ENCODE results near the gene METTL5. TPM values are rescaled to one million over a fixed set of nuclear protein-coding genes. Genes with fewer than 3 reads are reported as not detected.

METTL5 gene
- total RNA-seq, 1 experiment from 2014 or later = 103 TPM

DNA sequence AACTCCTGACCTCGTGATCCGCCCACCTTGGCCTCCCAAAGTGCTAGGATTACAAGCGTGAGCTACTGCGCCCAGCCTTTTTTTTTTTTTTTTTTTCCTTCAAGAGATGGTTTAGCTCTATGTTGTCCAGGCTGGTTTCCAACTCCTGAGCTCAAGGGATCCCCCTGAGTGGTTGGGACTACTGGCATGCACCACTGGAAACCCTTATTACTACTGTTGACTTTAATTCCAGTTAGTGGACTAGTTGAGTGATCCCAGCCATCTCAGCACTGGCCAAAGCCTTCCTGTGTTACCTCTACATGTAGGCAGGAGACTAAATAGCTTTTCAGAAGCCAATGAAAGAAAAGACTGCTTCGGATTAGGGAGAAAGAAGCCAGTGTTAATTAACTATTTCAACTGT lies 34.1 kb downstream of the METTL5 start:
- ChIA-PET POLR2A (interaction anchor here (1.0 kb wide), 1 partner anchor 9 kb away, joined by 7 read pairs; the partner anchor contains the start of gene SSB), CTCF (interaction anchor here (1.2 kb wide), 1 partner anchor 338 kb away, joined by 5 read pairs; no protein-coding TSS in a partner anchor), RAD21 (ENCODE audit: low non-redundant PET in 1 of 2, low total read pairs in 2 of 2, uncharacterized antibody in 2 of 2, unreplicated experiment in 2 of 2) (interaction anchor here in 1 of 2 experiments (0.7 kb wide), 1 partner anchor 19 kb away, joined by 3 read pairs; no protein-coding TSS in a partner anchor)
- Histone ChIP-seq H3K4me1 (ENCODE audit: control insufficient read depth in 1 of 2, insufficient read depth in 2 of 2, low read length in 2 of 2) (peaks cover 0 to 10% of the 10 kb centered on the region in 2 experiments; a peak in 2 of 4 replicates), H3K27ac (ENCODE audit: low read depth, low read length) (no peak overlapping the region), H3K9ac (ENCODE audit: low read length) (no peak overlapping the region), H3K4me3 (replicated peaks in 1 of 2; ENCODE audit: low read depth in 1 of 2, low read length in 2 of 2) (no peak overlapping the region), H2AFZ (ENCODE audit: low read depth, low read length, poor library complexity, severe bottlenecking) (no peak overlapping the region), H3K9me2 (ENCODE audit: insufficient read depth) (no peaks in the 10 kb centered on the region), H3K27me3 (ENCODE audit: insufficient read depth, low read length) (no peaks in the 10 kb centered on the region), H3K79me2 (ENCODE audit: insufficient read depth, low read length) (no peaks in the 10 kb centered on the region), H3K36me3 (ENCODE audit: control insufficient read depth in 1 of 2, insufficient read depth in 2 of 2, low read length in 2 of 2) (no peaks in the 10 kb centered on the region), H3K9me3 (ENCODE audit: control insufficient read depth in 1 of 2, insufficient read depth in 1 of 2, low read depth in 1 of 2, low read length in 2 of 2) (no peaks in the 10 kb centered on the region), H4K20me1 (ENCODE audit: insufficient read depth) (no peaks in the 10 kb centered on the region), H3K4me2 (ENCODE audit: low read length) (no peak overlapping the region)
- DNase-seq (ENCODE audit: low read depth, low spot score) = no peak
- TF ChIP-seq CEBPB (IDR thresholded peaks at IDR 0.05; ENCODE audit: low read depth) (no peak), SP1 (IDR thresholded peaks at IDR 0.05; ENCODE audit: low read depth) (no peak), SRF (IDR thresholded peaks at IDR 0.05; ENCODE audit: low read depth) (no peak), SIN3A (IDR thresholded peaks at IDR 0.05; ENCODE audit: low read depth) (no peak), EGR1 (IDR thresholded peaks at IDR 0.05; ENCODE audit: low read depth) (no peak)
- TF ChIP-seq, protein P1, sequence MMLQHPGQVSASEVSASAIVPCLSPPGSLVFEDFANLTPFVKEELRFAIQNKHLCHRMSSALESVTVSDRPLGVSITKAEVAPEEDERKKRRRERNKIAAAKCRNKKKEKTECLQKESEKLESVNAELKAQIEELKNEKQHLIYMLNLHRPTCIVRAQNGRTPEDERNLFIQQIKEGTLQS (IDR thresholded peaks at IDR 0.05) = no peak
- TF ChIP-seq, protein P2, sequence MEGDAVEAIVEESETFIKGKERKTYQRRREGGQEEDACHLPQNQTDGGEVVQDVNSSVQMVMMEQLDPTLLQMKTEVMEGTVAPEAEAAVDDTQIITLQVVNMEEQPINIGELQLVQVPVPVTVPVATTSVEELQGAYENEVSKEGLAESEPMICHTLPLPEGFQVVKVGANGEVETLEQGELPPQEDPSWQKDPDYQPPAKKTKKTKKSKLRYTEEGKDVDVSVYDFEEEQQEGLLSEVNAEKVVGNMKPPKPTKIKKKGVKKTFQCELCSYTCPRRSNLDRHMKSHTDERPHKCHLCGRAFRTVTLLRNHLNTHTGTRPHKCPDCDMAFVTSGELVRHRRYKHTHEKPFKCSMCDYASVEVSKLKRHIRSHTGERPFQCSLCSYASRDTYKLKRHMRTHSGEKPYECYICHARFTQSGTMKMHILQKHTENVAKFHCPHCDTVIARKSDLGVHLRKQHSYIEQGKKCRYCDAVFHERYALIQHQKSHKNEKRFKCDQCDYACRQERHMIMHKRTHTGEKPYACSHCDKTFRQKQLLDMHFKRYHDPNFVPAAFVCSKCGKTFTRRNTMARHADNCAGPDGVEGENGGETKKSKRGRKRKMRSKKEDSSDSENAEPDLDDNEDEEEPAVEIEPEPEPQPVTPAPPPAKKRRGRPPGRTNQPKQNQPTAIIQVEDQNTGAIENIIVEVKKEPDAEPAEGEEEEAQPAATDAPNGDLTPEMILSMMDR (IDR thresholded peaks at IDR 0.05 in 2 of 3, conservative IDR thresholded peaks at IDR 0.05 in 1 of 3; ENCODE audit: borderline replicate concordance in 1 of 3, insufficient read depth in 1 of 3, low read depth in 2 of 3, low read length in 2 of 3) = no peak
- TF ChIP-seq, protein P3, sequence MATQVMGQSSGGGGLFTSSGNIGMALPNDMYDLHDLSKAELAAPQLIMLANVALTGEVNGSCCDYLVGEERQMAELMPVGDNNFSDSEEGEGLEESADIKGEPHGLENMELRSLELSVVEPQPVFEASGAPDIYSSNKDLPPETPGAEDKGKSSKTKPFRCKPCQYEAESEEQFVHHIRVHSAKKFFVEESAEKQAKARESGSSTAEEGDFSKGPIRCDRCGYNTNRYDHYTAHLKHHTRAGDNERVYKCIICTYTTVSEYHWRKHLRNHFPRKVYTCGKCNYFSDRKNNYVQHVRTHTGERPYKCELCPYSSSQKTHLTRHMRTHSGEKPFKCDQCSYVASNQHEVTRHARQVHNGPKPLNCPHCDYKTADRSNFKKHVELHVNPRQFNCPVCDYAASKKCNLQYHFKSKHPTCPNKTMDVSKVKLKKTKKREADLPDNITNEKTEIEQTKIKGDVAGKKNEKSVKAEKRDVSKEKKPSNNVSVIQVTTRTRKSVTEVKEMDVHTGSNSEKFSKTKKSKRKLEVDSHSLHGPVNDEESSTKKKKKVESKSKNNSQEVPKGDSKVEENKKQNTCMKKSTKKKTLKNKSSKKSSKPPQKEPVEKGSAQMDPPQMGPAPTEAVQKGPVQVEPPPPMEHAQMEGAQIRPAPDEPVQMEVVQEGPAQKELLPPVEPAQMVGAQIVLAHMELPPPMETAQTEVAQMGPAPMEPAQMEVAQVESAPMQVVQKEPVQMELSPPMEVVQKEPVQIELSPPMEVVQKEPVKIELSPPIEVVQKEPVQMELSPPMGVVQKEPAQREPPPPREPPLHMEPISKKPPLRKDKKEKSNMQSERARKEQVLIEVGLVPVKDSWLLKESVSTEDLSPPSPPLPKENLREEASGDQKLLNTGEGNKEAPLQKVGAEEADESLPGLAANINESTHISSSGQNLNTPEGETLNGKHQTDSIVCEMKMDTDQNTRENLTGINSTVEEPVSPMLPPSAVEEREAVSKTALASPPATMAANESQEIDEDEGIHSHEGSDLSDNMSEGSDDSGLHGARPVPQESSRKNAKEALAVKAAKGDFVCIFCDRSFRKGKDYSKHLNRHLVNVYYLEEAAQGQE (IDR thresholded peaks at IDR 0.05; ENCODE audit: low read depth) = no peak
- TF ChIP-seq, protein P4, sequence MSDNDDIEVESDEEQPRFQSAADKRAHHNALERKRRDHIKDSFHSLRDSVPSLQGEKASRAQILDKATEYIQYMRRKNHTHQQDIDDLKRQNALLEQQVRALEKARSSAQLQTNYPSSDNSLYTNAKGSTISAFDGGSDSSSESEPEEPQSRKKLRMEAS (IDR thresholded peaks at IDR 0.05) = no peak
- intact Hi-C loops (cut with micrococcal nuclease) = no loop called here
- no TSS peak for BruUV-seq (replicated peaks)
- no peak for ATAC-seq
